Activated T-helper 1 cell treated with Interleukin-2 at 50 U/mL for 16 hours (primary cell): ENCODE results near the gene LATS2.

Experiments used
- DNase-seq: peaks from one replicate; pipeline ENCODE4 v3.0.0-alpha.2; 2020; ENCODE audit warnings: low read depth

The LATS2 gene

DNA sequence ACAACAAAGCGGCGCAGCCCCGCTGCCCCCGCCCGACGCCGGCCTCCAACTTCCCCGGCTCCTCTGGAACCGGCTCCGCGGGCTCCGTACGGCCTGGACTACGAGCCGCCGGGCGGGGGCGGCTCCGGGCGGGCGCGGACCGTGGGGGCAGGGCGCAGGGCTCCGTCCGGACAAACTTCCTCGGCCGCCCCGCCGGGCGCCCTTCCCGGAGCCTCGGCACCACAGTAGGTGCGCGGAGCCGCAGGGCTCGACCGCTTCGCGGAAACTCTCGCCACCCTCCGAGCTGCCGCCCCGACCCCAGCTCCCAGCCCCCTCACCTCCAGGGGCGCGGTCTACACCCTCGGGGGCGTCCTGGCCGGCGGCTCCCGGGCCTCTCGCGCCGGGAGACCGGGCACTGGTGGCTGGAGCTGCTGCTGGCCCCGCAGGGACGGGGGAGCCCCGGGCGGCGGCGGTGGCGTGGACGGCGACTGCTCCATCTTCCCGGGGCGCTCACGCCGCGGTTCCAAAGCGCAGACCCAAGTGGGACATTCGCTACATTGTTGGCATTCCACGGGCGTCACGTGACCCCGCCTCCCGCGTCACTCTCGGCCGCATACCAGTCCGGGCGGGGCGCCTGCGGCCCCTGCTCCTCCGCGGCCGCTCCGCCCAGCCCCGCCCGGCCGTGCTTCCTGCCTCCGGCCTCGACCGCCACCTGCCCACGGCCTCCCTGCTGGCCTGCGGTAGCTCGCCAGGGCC, at the start of gene LATS2:
TSS of gene LATS2 (minus strand) at position 558 of the 735 bp plus-strand sequence. CDS start 15,560 bp downstream, outside the sequence.
- DNase-seq: peak; percentile 24

DNA sequence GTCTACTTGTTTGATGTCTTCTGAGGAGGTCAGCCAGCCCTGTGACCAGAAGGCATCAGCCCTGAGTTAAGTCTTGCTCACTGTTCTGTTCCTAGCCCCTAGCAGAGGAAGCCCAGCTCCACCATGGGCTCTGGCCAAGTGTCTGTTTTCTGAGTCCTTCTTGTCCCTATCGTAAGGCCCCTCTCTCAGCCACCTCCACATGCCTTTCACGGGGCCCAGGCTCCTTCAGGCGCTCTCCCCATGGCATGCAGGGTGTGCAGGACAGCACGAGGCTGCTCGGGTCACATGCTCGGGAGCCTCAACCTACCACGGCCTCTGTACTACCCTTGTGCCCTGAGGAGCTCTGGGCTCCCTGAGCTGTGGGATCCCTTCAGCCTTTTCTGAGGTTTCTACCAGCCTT, 47.8 kb upstream of the LATS2 start:
- no peak for DNase-seq

DNA sequence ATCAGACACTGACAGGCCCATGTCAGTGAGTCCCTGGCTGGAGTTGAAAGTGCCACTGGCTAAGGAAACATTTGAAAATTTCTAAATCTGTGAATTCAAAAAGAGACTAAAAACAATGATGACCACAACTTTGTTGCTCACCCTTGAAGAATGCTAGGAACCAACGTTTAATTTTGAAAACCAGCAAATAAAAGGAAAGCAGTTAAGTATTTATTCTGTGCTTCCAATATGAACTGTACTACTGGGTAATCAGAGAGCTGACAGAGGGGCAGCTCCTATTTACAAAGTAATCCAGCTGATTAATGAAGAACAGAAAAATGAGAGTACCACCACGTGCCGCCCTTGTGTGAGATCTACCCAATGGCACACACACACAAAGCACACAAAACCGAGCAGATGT, 44.7 kb upstream of the LATS2 start:
- DNase-seq: no peak

DNA sequence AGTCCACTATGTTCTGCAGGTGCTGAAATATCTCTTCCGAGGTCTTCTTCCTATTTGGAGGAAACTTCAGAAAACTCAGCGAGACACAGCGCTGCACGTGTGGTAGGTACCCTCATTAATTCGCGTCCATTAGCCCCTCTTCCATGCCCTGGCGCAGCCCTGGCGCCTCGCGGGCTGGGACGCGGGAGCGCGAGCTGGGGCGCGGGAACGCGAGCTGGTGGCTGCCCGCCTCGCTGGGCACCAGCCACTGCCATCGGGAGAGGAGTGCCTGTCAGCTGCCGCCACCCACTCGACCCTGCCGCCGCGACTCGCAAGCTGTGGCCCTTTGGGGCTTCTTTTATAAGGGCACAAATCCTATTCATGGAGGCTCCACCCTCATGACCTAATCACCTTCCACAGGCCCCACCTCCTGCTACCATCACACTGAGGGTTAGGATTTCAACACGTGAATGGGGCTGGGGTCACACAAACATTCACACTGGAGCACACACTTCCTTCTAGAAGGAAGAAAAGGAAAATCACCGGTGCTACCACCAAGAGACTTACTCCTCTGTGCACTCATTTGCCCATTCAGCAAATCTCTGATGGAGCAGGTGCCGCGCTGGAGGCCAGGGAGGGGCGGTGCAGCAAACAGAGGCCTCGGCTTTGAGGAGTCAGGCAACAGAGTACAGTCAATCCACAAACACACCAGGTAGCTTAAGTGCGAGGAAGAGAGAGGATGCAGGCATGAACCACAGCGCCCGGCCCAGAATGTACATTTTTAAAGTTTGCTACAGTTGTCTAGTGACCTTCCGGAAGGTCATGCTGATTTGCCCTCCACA, 43.0 kb upstream of the LATS2 start:
- no peak for DNase-seq

DNA sequence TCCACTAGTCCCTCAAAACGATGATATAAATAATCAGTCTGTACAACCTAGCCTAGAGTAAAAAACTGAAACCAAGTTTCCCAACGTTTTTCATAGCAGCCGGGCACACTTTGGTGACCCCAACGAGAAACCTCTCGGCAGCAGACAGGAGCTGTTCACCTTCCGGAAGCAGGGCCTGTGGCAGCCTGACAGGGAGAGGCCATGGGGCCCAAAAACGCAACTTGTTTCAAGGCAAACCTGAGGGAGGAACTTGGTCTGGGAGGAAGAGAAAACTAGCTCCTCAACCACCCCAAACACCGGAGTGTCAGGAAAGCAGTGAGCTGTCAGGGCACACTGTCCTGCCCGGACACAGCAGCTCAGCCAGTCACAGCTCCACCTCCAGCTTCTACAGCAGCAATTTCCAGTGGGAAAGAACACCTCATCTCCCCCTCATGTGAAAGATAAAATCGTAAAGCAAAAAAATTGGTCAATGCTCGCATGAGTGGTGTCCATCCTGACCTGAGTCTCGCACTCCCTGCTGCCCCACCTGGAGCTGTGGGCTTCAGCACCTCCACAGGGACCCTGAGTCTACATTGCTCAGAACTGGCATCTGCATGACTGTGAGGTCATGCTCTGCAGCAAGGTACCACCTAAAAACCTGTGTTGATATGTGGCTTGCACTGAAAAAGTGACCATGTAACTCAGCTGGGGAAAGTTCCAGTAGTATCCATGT, 40.6 kb upstream of the LATS2 start:
- no peak for DNase-seq

DNA sequence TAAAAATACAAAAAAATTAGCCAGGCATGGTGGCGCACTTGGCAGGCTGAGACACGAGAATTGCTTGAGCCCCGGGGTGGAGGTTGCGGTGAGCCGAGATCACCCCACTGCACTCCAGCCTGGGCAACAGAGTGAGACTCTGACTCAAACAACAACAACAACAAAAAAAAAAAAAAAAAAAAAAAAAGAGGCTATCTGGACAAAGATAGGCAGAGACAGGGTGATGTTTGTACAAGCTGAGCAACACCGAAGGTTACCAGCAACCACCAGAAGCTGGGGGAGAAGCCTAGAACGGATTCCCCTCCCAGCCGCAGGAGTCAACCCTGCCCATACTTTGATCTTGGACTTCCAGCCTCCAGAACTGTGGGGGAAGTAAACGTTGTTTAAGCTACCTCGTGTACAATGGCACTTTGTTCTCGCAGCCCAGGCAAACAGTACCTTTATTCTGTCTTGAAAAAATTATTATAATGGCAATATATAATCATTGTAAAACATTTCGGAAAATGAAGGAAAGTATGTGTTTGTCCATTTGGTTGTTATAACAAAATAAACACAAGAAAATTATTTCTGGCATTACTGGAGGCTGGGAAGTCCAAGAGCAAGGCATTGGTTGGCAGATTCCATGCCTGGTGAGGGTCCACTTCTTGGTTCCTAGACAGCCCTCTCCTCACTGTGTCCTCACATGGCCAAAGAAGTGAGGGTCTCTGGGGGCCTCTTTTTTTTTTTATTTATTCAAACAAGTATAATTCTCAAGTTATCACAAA, 39.8 kb upstream of the LATS2 start:
- no peak for DNase-seq

DNA sequence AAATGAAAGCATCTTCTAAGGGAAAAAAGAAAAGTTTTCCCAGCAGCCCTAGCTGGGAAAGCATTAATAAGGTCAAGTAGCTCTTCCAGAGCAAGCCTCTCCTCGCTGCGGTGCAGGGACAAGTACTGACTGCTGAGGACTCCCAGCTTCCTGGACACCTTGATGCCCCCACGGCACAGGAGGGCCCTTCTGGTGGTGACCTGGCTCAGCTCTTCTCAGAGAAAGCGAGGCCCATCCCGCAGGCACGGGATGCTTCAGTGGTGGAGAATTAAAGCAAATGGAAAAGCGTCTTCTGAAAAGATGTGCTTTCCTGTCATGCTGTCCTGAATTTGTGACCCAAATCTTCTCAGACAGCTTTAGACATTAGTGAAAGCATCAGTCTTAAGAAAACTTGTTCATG, 38.8 kb upstream of the LATS2 start:
- DNase-seq: no peak

DNA sequence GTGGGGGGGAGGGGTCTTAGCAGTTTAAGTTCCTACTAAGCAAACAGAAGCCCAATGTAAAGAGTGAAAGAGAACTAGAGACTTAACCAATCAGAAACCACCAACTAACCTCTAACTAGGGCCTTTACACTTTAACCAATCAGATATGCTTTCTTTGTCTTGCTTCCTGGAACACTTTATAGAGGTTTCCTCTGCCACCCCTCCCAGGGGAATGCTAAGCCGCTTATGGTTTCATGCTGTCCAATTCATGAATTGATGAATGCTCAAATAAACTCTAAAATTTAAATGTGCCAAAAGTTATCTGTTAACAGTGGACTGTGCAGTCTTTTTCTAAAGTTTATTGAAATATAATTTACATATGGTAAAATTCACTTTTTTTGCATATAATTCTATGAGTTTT, 33.9 kb upstream of the LATS2 start:
- DNase-seq: no peak

DNA sequence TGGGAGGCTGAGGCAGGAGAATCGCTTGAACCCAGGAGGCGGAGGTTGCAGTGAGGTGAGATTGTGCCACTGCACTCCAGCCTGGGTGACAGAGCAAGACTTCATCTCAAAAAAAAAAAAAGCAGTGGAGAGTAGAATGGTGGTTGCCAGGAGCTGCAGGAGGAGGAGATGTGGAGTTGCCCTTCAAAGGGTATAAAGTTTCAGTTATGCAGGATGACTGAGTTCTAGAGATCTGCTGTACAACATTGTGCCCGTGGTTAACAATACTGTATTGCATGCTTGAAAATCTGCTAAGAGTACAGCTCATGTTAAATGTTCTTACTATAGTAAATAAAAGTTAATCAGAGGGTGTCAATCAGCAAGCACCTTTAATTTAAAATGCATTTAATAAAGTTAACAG, 28.4 kb upstream of the LATS2 start:
- no peak for DNase-seq

DNA sequence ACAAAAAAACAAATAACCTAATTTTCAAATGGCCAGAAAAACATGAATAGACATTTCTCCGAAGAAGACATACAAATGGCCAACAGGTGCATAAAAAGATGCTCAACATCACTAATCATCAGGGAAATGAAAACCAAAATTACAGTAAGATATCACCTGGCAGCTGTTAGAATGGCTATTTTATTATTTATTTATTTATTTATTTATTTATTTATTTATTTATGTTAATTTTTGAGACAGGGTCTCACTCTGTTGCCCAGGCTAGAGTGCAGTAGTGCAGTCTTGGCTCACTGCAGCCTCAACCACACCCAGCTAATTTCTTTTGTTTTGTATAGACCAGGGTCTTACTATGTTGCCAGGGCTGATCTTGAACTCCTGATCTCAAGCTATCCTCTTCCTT, 27.1 kb upstream of the LATS2 start:
- DNase-seq: no peak

DNA sequence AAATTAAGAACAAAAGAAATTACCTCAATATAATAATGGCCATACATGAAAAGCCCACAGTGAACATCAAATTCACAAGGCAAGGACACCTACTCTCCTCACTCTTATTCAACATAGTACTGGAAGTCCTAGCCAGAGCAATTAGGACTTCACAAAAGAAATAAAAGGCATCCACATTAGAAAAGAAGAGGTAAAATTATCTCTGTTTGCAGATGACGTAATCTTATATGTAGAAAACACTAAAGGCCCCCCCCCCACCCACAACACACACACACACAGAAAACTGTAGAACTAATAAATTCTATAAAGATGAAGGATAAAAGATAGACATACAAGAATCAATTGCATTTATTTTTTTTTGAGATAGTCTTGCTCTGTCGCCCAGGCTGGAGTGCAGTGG, 25.5 kb upstream of the LATS2 start:
- DNase-seq: no peak

DNA sequence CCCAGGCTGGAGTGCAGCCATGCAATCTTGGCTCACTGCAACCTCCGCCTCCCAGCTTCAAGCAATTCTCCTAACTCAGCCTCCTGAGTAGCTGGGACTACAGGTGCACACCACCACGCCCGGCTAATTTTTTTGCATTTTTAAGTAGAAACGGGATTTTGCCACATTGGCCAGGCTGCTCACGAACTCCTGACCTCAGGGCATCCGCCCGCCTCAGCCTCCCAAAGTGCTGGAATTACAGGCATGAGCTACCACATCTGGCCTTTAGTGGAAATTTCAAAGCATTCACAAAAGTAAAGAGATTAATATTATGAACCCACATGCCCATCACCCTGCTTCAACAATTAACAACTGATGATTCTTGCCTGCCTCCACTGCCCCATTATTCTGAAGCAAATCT, 20.5 kb upstream of the LATS2 start:
- no peak for DNase-seq

DNA sequence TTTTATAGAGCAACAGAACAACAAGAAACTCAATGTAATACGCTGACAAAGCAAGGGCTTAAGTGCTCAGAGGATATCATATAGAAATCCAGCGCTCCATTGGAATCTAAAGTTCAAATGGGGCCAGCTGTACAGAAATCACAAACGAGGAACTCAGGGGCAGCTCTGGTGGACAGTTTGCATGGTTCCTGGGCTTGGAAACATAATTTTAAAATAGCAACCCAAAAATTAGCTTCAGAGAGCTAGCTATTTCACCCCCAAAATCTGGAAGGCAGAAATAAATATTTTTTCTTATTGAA, 19.2 kb upstream of the LATS2 start:
- DNase-seq: no peak

DNA sequence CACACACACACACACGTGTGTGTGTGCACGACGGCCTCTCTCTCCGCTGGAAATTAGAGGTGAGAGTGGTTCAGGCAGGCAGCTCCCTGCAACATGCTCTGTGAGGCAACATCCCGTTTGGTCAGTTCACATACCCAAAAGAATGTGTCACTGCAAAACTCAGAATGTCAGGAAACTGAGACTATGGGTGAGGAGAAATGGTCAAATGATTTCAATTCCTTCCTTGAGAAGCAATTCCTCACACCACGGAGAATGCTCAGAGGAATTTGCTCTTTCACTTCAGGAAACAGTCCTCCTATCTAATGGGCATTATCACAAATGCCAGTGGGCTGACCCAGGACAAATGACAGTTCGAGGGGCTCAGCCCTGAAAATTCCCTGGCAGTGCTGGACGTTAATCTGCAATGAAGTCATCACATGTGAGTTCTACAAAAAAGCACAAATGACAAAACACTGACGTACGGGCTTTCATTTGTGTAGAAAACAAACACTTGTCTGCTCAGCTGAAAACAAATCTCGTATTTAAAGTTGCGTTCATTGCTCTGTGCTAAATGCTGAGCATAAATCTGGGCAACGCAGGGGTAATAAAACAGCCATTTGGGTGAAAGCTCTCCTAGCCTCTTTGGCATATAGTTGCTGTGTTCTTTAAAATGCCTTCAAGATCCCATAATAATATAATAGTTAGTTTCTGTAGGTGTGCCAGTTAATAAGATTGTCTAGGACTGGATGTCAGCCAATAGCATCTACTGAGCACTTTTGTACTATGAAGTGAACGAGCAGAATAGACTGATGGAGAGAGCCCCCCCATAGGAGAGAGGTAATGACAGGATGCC, 18.6 kb upstream of the LATS2 start:
- no peak for DNase-seq

DNA sequence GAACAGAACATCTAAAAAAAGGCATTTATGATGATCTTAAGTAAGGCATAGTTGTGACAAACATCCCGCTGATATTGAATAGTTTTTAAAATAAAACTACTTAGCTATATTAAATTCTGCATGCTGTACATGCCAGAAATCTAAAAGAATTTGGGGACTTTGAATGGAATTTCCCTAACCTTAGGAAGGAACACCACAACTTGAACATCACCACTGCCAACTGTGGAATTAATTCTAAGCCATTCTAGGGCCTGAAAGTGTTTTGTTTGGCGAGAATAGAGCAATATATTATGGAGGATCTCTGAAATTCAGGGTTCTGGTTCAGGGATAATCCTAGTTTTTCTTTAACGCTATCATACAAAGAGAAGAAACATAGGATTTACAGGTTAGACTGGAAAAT, 17.8 kb upstream of the LATS2 start:
- DNase-seq: no peak

DNA sequence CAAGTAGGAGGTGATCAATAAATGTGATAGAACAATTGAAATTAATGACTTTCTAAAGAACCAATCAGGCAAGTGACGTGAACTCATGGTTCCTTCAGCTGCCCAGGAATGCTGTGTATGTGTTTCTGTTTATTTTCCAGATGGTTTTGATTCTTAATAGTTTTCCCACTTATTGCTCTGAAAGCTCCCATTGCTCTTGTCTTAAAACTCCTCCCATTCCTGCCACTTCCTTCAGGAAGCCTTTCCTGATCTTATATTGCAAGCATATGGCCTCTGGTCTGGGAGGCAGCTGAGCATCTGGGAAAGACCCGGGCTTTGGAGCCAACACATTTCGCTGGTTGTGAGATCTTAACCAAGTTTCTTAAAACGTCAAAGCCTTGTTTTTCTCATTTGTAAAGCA, 17.1 kb upstream of the LATS2 start:
- no peak for DNase-seq

DNA sequence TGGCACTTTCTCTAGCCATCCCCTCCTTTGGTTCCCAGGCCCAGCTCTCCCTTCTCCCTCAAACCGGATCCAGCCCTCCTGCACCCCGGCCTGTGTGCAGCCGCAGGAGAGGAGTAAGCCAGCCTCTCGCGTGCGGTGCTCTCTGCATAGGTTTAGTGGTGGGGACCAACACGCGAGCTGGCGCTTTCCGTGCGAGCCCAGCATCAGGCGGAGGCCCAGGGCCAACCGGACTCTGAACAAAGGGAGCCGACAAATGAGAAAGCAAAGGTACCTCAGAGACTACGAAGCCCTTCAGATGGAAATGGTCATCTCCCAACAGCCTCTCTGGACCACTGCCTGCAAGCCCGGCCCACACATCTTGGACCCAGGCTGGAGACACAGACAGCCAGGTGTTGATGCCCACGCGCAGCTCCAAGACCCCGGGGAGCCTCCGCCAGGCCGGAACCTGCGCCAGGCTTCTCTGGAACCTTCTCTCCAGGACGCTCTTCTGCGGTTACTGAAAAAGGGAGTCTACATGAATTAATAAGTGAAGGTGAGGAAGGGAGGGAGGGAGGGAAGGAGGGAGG, 16.5 kb upstream of the LATS2 start:
- no peak for DNase-seq

DNA sequence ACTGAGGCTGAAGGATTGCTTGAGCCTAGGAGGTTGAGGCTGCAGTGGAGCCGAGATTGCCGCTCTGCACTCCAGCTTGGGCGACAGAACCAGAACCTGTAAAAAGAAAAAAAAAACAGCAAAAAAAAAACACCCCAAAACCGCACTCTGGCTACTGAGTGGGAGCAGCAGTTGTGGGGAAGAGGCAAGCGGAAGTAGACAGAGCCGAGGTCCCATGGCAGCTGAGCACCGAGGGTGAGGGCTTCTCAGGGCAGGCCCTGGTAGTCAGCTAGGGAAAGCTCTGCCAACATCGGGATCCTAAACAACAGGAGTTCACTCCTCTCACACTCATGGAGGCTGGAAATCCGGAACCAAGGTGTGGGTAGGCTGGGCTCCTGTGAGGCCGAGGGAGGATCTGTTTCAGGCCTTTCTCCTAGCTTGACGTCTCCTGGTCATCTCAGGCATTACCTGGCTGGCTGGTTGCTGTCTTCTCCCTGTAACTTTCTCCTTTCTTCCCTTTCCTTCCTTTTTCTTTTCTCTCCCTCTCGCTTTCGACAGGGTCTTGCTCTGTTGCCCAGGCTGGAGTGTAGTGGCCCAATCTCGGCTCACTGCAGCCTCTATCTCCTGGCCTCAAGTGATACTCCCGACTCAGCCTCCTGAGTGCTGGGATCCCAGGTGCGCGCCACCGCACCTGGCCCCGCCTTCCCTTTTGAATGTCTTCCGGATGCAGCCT, 15.8 kb upstream of the LATS2 start:
- DNase-seq: no peak

DNA sequence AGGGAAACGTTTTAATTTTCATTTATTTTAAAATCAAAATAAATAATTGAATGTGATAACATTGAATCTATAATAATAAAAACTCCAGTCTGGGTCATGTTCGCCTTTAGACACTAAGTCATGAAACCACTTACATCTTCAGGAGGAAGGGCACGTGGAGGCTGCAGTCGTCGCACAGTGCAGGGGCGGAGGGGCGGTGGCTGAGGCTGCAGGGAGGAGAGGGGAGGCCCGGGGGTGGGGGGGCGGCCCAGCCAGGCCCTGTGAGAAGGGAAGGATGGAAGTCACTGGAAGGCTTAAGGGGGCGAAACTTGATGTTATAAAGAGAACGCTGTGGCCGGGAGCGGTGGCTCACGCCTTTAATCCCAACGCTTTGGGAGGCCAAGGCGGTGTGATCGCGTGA, 14.9 kb upstream of the LATS2 start:
- no peak for DNase-seq
